Glutamatergic neuron (in vitro differentiated cells): Measurements from ENCODE around the gene CLDN10. TPM values are rescaled to one million over a fixed set of nuclear protein-coding genes. Genes with fewer than 3 reads are reported as not detected.

ENCODE experiments used
- DNase-seq: peaks from one replicate; pipeline ENCODE4 v3.0.0; 2022
- H3K27ac Mint-ChIP-seq: one replicate; pipeline ENCODE4 v1.8.0; 2020; ENCODE audit warnings: mild to moderate bottlenecking, mixed read lengths, inconsistent platforms; ENCODE audit not compliant: unreplicated experiment
- H3K27me3 Mint-ChIP-seq: one replicate; pipeline ENCODE4 v1.8.0; 2020; ENCODE audit warnings: mild to moderate bottlenecking, moderate library complexity, mixed read lengths, inconsistent platforms; ENCODE audit not compliant: unreplicated experiment
- H3K36me3 Mint-ChIP-seq: one replicate; pipeline ENCODE4 v1.8.0; 2020; ENCODE audit warnings: mild to moderate bottlenecking, mixed read lengths, inconsistent platforms; ENCODE audit not compliant: unreplicated experiment
- H3K4me1 Mint-ChIP-seq: one replicate; pipeline ENCODE4 v1.8.0; 2020; ENCODE audit warnings: mild to moderate bottlenecking, low read depth, mixed read lengths, inconsistent platforms; ENCODE audit not compliant: unreplicated experiment
- H3K4me3 Mint-ChIP-seq: one replicate; pipeline ENCODE4 v1.8.0; 2020; ENCODE audit warnings: mild to moderate bottlenecking, mixed read lengths, inconsistent platforms; ENCODE audit not compliant: unreplicated experiment
- H3K9me3 Mint-ChIP-seq: one replicate; pipeline ENCODE4 v1.8.0; 2020; ENCODE audit warnings: mild to moderate bottlenecking, moderate library complexity, mixed read lengths, inconsistent platforms; ENCODE audit not compliant: unreplicated experiment
- total RNA-seq: library from RNA; stranded (reverse); fragmentation: NEBNext Ultra II Directional; extraction: Animal tissue kit (Norgen Biotek cat#: 25700); gene quantifications from one replicate; pipeline ENCODE4 v1.2.1, GENCODE V29; 2021; ENCODE audit not compliant: unreplicated experiment
- TF ChIP-seq, protein P1 (sequence below): fragments of 200-600 bp; sonication (generic); IDR thresholded peaks from one replicate; pipeline ENCODE4 v1.5.0; 2021; ENCODE audit not compliant: partially characterized antibody, unreplicated experiment

Gene CLDN10
- total RNA-seq, 1 donor from 2014 or later, result 8.3 TPM

DNA sequence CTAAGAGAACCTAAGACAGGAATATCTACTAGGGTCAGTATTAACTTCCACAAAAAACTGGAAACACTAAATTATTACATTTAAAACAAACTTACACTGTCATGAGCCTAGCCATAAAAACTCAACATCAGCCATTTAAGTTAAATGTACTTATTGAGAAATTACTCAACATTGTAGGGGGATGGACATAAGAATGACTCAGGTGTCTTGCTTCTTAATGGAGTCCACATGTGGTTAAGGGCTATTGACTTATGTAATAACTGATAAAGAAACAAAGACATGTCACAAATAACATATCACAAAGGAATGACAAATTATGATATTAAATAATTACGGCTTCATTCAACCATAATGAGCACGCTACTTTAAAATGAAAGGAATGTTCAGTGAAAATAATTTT is 36.2 kb downstream of the CLDN10 start:
- H3K4me3 Mint-ChIP-seq, result no peak overlapping the region
- DNase-seq, result no peak
- H3K4me1 Mint-ChIP-seq, result no peaks in the 10 kb centered on the region
- H3K27me3 Mint-ChIP-seq, result no peaks in the 10 kb centered on the region
- no peaks in the 10 kb centered on the region for H3K9me3 Mint-ChIP-seq
- no peaks in the 10 kb centered on the region for H3K36me3 Mint-ChIP-seq
- TF ChIP-seq, protein P1, sequence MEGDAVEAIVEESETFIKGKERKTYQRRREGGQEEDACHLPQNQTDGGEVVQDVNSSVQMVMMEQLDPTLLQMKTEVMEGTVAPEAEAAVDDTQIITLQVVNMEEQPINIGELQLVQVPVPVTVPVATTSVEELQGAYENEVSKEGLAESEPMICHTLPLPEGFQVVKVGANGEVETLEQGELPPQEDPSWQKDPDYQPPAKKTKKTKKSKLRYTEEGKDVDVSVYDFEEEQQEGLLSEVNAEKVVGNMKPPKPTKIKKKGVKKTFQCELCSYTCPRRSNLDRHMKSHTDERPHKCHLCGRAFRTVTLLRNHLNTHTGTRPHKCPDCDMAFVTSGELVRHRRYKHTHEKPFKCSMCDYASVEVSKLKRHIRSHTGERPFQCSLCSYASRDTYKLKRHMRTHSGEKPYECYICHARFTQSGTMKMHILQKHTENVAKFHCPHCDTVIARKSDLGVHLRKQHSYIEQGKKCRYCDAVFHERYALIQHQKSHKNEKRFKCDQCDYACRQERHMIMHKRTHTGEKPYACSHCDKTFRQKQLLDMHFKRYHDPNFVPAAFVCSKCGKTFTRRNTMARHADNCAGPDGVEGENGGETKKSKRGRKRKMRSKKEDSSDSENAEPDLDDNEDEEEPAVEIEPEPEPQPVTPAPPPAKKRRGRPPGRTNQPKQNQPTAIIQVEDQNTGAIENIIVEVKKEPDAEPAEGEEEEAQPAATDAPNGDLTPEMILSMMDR, result no peak
- no peak overlapping the region for H3K27ac Mint-ChIP-seq

DNA sequence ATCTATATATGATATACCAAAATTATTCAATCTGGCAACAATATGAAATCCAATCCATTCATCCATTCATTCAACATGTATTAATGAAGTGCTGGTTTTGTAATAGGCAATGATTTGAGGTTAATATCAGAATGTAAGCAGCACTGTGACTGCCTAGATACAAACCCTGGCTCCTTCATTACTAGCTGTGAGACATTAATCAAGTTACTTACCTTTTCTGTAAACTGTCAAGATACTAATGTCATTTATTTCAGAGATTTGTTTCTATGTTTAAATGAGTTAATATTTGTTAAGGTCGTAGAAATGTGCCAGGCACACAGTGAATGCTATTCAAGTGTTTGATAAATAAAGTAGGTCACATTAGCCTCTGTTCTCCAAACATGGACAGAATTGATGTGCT is 40.9 kb downstream of the CLDN10 start:
- Mint-ChIP-seq H3K27ac (no peak overlapping the region), H3K4me3 (no peak overlapping the region), H3K36me3 (no peaks in the 10 kb centered on the region), H3K27me3 (no peaks in the 10 kb centered on the region), H3K4me1 (no peaks in the 10 kb centered on the region), H3K9me3 (no peaks in the 10 kb centered on the region)
- TF ChIP-seq, protein P1, result no peak
- no peak for DNase-seq

GRCh38 chr13:95596701-95597100 is 44.2 kb downstream of the CLDN10 start:
- H3K27ac Mint-ChIP-seq, result no peak overlapping the region
- no peak overlapping the region for H3K4me3 Mint-ChIP-seq
- H3K36me3 Mint-ChIP-seq, result no peaks in the 10 kb centered on the region
- no peaks in the 10 kb centered on the region for H3K27me3 Mint-ChIP-seq
- no peak for DNase-seq
- H3K9me3 Mint-ChIP-seq, result no peaks in the 10 kb centered on the region
- H3K4me1 Mint-ChIP-seq, result no peaks in the 10 kb centered on the region
- TF ChIP-seq, protein P1, result no peak

- Mint-ChIP-seq H3K4me1 (no peaks in the 10 kb centered on the region), H3K36me3 (no peaks in the 10 kb centered on the region), H3K9me3 (no peaks in the 10 kb centered on the region), H3K4me3 (no peak overlapping the region), H3K27me3 (no peaks in the 10 kb centered on the region), H3K27ac (no peak overlapping the region)
- DNase-seq, result no peak
- TF ChIP-seq, protein P1, result no peak
Observed at GRCh38 chr13:95601216-95601615, 48.7 kb downstream of the CLDN10 start.

DNA sequence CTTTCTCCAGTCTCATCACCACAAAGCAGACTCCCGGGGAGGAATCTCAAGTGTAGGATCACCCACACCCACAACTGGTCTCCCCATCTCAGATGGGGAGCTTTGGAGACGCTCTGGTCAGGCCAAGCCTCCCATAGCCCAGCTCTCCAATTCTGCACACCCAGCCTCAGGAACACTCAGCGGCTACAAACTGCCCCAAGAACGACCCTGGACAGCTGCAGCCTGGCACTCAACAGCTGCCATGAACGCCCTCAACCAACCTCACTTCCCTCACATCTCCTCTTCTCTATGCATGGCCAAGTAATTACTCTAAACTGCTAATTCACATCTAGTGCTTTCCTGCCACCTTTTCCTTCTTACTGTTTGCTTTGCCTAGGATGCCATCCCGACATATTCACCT is 49.4 kb downstream of the CLDN10 start:
- Mint-ChIP-seq H3K4me3 (no peak overlapping the region), H3K9me3 (no peaks in the 10 kb centered on the region), H3K36me3 (no peaks in the 10 kb centered on the region), H3K27ac (no peak overlapping the region), H3K27me3 (no peaks in the 10 kb centered on the region), H3K4me1 (no peaks in the 10 kb centered on the region)
- TF ChIP-seq, protein P1, result no peak
- no peak for DNase-seq
